ENCODE results near the gene NF2. TPM values are rescaled to one million over a fixed set of nuclear protein-coding genes. Genes with fewer than 3 reads are reported as not detected.

Gene NF2
- total and polyA plus RNA-seq, 9 donors = 6.8 to 51.3 (median 30.6) TPM

DNA sequence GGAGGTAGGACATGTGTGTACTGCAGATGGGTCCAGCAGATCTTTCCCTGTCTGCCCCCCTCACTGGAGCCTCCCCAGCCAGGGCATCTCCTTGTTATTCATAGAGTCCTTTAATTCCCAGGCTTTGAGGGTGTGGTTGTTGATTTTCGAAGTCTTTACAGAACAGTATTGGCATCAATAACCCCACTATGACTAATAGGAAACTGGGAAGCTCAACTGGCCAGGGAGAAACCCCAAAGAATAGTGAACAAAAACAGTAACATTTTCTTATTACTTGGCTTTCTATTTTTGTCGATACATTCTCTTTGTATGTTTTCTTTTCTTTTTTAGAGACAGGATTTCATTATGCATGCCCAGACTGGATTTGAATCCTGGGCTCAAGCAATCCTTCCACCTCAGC is 57.9 kb downstream of the NF2 start:
- no peaks in the 10 kb centered on the region for H3K36me3 ChIP-seq
- H3K27me3 ChIP-seq = no peaks in the 10 kb centered on the region
- WGBS, 3 donors = 65 to 70% (median 69%) methylated on average over 2 of the region's 2 CpGs
- no peaks in the 10 kb centered on the region for H3K4me1 ChIP-seq (ENCODE audit: insufficient read depth)
- H3K27ac ChIP-seq = no peak overlapping the region
- TF ChIP-seq POLR2A (IDR thresholded peaks at IDR 0.05) = no peak
- TF ChIP-seq EP300 (IDR thresholded peaks at IDR 0.05) = no peak
- TF ChIP-seq, protein P1, sequence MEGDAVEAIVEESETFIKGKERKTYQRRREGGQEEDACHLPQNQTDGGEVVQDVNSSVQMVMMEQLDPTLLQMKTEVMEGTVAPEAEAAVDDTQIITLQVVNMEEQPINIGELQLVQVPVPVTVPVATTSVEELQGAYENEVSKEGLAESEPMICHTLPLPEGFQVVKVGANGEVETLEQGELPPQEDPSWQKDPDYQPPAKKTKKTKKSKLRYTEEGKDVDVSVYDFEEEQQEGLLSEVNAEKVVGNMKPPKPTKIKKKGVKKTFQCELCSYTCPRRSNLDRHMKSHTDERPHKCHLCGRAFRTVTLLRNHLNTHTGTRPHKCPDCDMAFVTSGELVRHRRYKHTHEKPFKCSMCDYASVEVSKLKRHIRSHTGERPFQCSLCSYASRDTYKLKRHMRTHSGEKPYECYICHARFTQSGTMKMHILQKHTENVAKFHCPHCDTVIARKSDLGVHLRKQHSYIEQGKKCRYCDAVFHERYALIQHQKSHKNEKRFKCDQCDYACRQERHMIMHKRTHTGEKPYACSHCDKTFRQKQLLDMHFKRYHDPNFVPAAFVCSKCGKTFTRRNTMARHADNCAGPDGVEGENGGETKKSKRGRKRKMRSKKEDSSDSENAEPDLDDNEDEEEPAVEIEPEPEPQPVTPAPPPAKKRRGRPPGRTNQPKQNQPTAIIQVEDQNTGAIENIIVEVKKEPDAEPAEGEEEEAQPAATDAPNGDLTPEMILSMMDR (IDR thresholded peaks at IDR 0.05) = no peak
- intact Hi-C loops (cut with DNase I) = no loop called here
- H3K9me3 ChIP-seq = no peaks in the 10 kb centered on the region
- no peak overlapping the region for H3K4me3 ChIP-seq
- no peak for DNase-seq

DNA sequence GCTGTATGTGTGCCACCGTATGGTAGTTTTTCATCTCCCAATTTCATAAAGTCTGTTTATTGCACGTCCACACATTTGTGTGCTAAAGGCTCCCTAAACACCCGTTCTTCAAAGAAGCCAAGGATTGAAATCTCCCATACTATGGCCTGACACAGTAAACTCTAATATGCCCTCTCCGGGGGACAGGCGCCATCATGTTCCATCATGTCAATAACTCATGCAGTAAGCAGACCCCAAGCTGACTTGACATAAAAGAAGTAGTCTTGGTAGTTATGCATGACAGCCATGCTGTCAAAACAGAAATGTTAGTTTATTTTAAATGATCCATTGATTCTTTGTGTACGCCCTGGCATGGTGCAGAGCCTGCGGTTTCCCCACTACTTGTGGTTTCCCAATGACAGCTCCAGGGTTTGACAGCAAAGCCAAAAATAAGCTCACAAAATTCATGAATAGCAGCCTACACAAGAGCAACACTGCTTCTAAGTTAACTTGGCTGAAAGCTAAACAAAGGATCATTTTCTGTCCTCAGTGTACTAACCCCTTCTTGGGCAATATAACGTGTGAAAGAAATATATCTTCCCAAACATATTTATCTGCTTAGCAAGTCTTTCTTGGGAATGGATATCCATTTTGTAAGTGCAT is 59.9 kb downstream of the NF2 start:
- Histone ChIP-seq H3K4me1 (ENCODE audit: insufficient read depth) (no peaks in the 10 kb centered on the region), H3K27ac (no peak overlapping the region), H3K36me3 (no peaks in the 10 kb centered on the region), H3K4me3 (no peak overlapping the region), H3K27me3 (no peaks in the 10 kb centered on the region), H3K9me3 (no peaks in the 10 kb centered on the region)
- intact Hi-C loops (cut with DNase I) = no loop called here
- 94 to 96% (median 95%) methylated on average over 8 of the region's 8 CpGs for WGBS, 3 donors
- DNase-seq = no peak
- TF ChIP-seq POLR2A (IDR thresholded peaks at IDR 0.05) (no peak), EP300 (IDR thresholded peaks at IDR 0.05) (no peak)
- TF ChIP-seq, protein P1 (IDR thresholded peaks at IDR 0.05) = no peak

DNA sequence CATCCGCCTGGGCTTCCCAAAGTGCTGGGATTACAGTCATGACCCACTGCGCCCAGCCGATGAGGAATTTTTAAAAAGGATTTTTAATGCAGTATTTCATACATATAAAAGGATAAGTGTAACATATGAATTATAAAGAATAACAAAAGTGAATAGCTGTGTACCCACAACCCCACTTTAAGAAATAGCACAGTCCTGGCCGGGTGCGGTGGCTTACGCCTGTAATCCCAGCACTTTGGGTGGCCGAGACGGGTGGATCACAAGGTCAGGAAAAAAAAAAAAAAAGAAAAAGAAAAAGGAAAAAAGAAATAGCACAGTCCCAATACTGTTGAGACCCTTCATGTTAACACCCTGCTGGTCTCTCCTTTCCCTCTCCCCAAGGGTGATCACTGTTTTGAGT is 62.1 kb downstream of the NF2 start:
- Histone ChIP-seq H3K4me1 (ENCODE audit: insufficient read depth) (no peaks in the 10 kb centered on the region), H3K36me3 (no peaks in the 10 kb centered on the region), H3K4me3 (no peak overlapping the region), H3K27me3 (no peaks in the 10 kb centered on the region), H3K27ac (no peak overlapping the region), H3K9me3 (no peaks in the 10 kb centered on the region)
- intact Hi-C loops (cut with DNase I) = no loop called here
- TF ChIP-seq POLR2A (IDR thresholded peaks at IDR 0.05) = no peak
- TF ChIP-seq, protein P1 (IDR thresholded peaks at IDR 0.05) = no peak
- no peak for TF ChIP-seq EP300 (IDR thresholded peaks at IDR 0.05)
- WGBS, 3 donors = 92 to 93% (median 92%) methylated on average over 8 of the region's 8 CpGs
- no peak for DNase-seq

DNA sequence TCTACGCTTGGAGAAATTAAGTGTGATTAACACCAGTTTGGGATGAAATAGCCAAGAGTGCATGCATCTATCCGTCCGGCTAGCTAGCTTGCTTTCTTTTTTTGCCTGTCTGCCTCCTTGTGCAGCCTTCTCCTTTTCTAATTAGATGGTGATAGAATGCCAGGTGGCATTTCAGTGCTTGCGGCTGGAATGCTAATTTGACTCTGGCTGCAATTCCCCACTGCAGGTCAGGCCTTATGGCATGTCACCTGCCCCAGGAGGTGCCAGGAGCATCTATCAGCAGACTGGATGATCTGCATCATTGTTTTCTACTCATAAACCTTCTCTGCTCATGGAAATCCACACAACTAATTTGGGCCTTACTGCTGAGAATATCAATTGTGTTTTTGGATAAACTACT is 65.2 kb downstream of the NF2 start:
- DNase-seq = no peak
- Histone ChIP-seq H3K4me3 (no peak overlapping the region), H3K4me1 (ENCODE audit: insufficient read depth) (no peaks in the 10 kb centered on the region), H3K9me3 (no peaks in the 10 kb centered on the region), H3K27me3 (no peaks in the 10 kb centered on the region), H3K27ac (no peak overlapping the region), H3K36me3 (no peaks in the 10 kb centered on the region)
- intact Hi-C loops (cut with DNase I) = no loop called here
- 88 to 94% (median 94%) methylated on average over 4 of the region's 4 CpGs for WGBS, 3 donors
- TF ChIP-seq POLR2A (IDR thresholded peaks at IDR 0.05) (no peak), EP300 (IDR thresholded peaks at IDR 0.05) (no peak)
- TF ChIP-seq, protein P1 (IDR thresholded peaks at IDR 0.05) = no peak

All from ovary (tissue), 9 donors.